Upper lobe of left lung (tissue), 6 donors: ENCODE data around the gene ZC3H4. TPM values are rescaled to one million over a fixed set of nuclear protein-coding genes. Genes with fewer than 3 reads are reported as not detected.
A peak's percentile ranks its signal among the peaks of the same experiment; 100 is the strongest.

ENCODE experiments used
- ATAC-seq, 2 donors: fragments of 200-7000 bp; cut with Tn5 transposase; one replicate each; pipeline ENCODE4 v1.9.1; 2022; ENCODE audit warnings: mild to moderate bottlenecking in 2 of 2, moderate library complexity in 2 of 2; ENCODE audit not compliant: low FRiP score in 2 of 2
- DNase-seq, 2 donors: peaks; one replicate each; pipeline ENCODE4 v3.0.0-alpha.2; 2019 to 2020
- H3K27ac ChIP-seq, 4 donors: fragments of 200-600 bp; sonication (generic); one replicate each; pipeline ENCODE4 v1.5.1; 2016 to 2019
- H3K27me3 ChIP-seq, 4 donors: fragments of 200-600 bp; sonication (generic); one replicate each; pipeline ENCODE4 v1.5.1; 2017 to 2019
- H3K36me3 ChIP-seq, 4 donors: fragments of 200-600 bp; sonication (generic); one replicate each; pipeline ENCODE4 v1.5.1; 2016 to 2019
- H3K4me1 ChIP-seq, 4 donors: fragments of 200-600 bp; sonication (generic); one replicate each; pipeline ENCODE4 v1.5.1; 2018 to 2019
- H3K4me3 ChIP-seq, 4 donors: fragments of 200-600 bp; sonication (generic); one replicate each; pipeline ENCODE4 v1.5.1; 2017 to 2019; ENCODE audit warnings: mild to moderate bottlenecking in 2 of 4, moderate library complexity in 1 of 4
- H3K9me3 ChIP-seq, 4 donors: fragments of 200-600 bp; sonication (generic); one replicate each; pipeline ENCODE4 v1.5.1; 2018 to 2019
- EP300 ChIP-seq, 4 donors: sonication (generic); formaldehyde crosslinking; IDR thresholded peaks; one replicate each; pipeline ENCODE4 v1.5.1; 2017; ENCODE audit warnings: antibody characterized with exemption in 4 of 4, control low read depth in 2 of 4
- POLR2A ChIP-seq, 4 donors: fragments of 450-650 bp; IDR thresholded peaks; one replicate each; pipeline ENCODE4 v1.5.1; 2016 to 2017; ENCODE audit warnings: antibody characterized with exemption in 4 of 4, mild to moderate bottlenecking in 2 of 4
- POLR2AphosphoS5 ChIP-seq, 2 donors: sonication (generic); formaldehyde crosslinking; IDR thresholded peaks; one replicate each; pipeline ENCODE4 v1.5.1; 2017; ENCODE audit warnings: antibody characterized with exemption in 2 of 2
- WGBS, 2 donors: methylation state at CpG; one replicate each; pipeline ENCODE4 v1.1.5; 2017 to 2018; 5-methylcytosine and 5-hydroxymethylcytosine counted together
- total RNA-seq, 6 donors: library from RNA; depleted of rRNA in 4 of 6; stranded (reverse); fragments of >200 nt in 4 of 6; gene quantifications; one replicate each; pipeline versions ENCODE4 v1.1.0 to v1.2.1, GENCODE V29; 2016 to 2021
- TF ChIP-seq, protein P1 (sequence below), 6 experiments: fragments of 450-650 bp in 4 of 6; fragments of 200-600 bp in 2 of 6; sonication (generic) in 2 of 6; IDR thresholded peaks; one replicate each; pipeline ENCODE4 v1.5.1; 2016 to 2019; ENCODE audit warnings: antibody characterized with exemption in 6 of 6
- donor health status: DM: no; HTN: no; CAD: no; lungs with moderate emphysema.
- donor health status: DM: no; HTN: yes; CAD: no; lungs with severe emphysema.

The ZC3H4 gene
- total RNA-seq, 6 donors from 2014 or later, result 28.6 to 57.6 (median 44.1) TPM

DNA sequence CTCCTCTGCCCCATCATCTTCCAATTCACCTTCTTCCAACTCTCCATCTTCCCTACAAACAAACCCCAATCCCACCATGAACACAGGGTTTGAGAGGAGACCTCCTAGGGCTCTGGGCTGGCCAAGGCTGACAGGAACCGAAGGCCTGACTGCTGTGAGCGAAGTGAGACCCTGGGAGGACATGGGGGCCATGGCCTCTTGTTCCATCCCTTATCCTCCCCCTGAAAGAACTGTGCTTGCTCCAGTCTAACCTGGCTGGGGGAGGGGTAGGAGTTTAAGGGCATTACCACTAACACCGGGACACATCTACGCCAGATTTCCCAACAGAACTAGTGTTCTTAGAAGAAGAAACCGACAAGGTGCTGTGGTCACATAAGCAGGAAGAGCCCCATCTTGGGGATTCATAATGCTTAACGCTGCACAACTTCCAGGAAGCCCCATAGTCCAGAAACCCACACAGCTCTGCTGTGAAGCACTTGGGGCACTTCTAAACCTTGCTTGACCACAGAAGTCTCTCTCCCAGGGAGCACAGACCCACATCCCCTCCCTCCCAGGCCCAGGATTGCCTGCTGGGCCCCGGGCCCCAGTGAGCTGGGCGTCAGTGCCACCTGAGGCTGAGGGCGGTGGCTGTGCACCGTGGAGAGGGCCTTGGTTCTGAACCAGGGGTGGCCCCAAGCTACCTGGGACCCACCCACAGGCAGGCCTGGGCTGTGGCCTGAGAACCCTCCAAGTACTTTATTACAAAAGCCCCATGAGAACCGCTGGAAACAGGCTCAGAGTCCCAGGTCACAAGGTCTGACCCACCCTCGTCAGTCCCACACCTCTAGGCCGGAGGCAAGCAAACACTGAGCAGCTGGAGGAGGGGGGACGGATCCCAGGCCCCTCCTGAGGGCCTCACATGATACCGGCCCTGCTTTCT is 18.8 kb downstream of the ZC3H4 start:
- peak overlapping the region; percentile 80 to 91 (median 84) for H3K27ac ChIP-seq
- peaks cover 38 to 65% (median 53%) of the 10 kb centered on the region in 4 donors for H3K4me1 ChIP-seq
- DNase-seq (peak; percentile 84 to 90), ATAC-seq (peak; percentile 54 to 91)
- H3K36me3 ChIP-seq, result peaks cover 3 to 43% (median 36%) of the 10 kb centered on the region in 4 donors
- no peaks in the 10 kb centered on the region for H3K27me3 ChIP-seq
- WGBS, 2 donors, result 38 to 57% methylated on average over 8 to 15 of the region's 15 CpGs
- peak in 1 of 4 donors; percentile 62 for TF ChIP-seq POLR2A (IDR thresholded peaks at IDR 0.05)
- TF ChIP-seq, protein P1, sequence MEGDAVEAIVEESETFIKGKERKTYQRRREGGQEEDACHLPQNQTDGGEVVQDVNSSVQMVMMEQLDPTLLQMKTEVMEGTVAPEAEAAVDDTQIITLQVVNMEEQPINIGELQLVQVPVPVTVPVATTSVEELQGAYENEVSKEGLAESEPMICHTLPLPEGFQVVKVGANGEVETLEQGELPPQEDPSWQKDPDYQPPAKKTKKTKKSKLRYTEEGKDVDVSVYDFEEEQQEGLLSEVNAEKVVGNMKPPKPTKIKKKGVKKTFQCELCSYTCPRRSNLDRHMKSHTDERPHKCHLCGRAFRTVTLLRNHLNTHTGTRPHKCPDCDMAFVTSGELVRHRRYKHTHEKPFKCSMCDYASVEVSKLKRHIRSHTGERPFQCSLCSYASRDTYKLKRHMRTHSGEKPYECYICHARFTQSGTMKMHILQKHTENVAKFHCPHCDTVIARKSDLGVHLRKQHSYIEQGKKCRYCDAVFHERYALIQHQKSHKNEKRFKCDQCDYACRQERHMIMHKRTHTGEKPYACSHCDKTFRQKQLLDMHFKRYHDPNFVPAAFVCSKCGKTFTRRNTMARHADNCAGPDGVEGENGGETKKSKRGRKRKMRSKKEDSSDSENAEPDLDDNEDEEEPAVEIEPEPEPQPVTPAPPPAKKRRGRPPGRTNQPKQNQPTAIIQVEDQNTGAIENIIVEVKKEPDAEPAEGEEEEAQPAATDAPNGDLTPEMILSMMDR (IDR thresholded peaks at IDR 0.05), result no peak
- H3K4me3 ChIP-seq, result no peak overlapping the region
- no peaks in the 10 kb centered on the region for H3K9me3 ChIP-seq

DNA sequence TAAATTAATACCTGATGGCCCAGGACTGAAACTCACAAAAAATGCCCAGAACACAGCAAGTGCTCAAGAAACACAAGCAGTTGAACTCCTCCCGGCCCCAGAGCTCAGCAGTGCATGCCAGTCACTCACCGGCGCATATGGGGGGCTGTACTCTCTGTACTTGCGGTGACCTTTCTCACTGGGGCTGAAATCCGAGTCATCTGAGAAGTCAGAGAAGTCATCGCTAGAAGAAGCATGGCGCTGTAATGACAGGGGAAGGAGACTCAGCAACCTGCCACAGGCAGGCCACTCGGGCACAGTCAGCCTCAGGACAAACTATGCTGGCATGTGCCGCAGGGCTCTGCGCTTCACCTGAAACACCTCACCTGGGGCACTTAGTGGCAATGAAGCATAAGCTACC is 19.7 kb downstream of the ZC3H4 start:
- no peak for TF ChIP-seq EP300 (IDR thresholded peaks at IDR 0.05)
- no peak for TF ChIP-seq POLR2A (IDR thresholded peaks at IDR 0.05)
- no peak for TF ChIP-seq POLR2AphosphoS5 (IDR thresholded peaks at IDR 0.05)
- TF ChIP-seq, protein P1 (IDR thresholded peaks at IDR 0.05), result no peak
- 76 to 81% methylated on average over 7 to 10 of the region's 10 CpGs for WGBS, 2 donors
- ATAC-seq (no peak), DNase-seq (no peak)
- Histone ChIP-seq H3K27ac (peak overlapping the region; percentile 80 to 91 (median 84)), H3K36me3 (peaks cover 6 to 53% (median 46%) of the 10 kb centered on the region in 4 donors), H3K27me3 (no peaks in the 10 kb centered on the region), H3K4me3 (no peak overlapping the region), H3K9me3 (no peaks in the 10 kb centered on the region), H3K4me1 (peaks cover 38 to 57% (median 49%) of the 10 kb centered on the region in 4 donors)

DNA sequence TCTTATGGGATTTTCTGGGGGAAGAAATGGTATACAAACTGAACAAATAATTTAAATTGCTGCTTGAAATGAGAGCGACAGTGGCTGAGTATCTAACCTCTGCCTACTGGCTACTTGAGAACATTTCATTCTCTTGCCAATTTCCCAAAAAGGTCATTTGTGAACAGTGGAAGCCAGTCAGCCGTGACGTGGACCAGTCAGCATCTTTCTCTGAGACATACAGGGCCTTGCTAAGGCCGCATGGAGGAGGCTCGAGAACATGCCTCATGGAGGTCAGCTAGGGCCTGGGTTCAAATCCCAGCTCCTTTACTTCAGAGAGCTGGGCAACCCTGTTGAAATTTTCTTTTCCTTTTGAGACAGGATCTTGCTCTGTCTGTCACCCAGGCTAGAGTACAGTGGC is 20.3 kb downstream of the ZC3H4 start:
- peaks cover 6 to 59% (median 52%) of the 10 kb centered on the region in 4 donors for H3K36me3 ChIP-seq
- H3K4me3 ChIP-seq, result no peak overlapping the region
- TF ChIP-seq EP300 (IDR thresholded peaks at IDR 0.05), result no peak
- TF ChIP-seq POLR2A (IDR thresholded peaks at IDR 0.05), result no peak
- TF ChIP-seq POLR2AphosphoS5 (IDR thresholded peaks at IDR 0.05), result no peak
- TF ChIP-seq, protein P1 (IDR thresholded peaks at IDR 0.05), result no peak
- no peaks in the 10 kb centered on the region for H3K9me3 ChIP-seq
- H3K27ac ChIP-seq, result peak overlapping the region; percentile 80 to 91 (median 84)
- peaks cover 36 to 51% (median 44%) of the 10 kb centered on the region in 4 donors for H3K4me1 ChIP-seq
- WGBS, 2 donors, result 75 to 82% methylated on average over 5 of the region's 5 CpGs
- H3K27me3 ChIP-seq, result no peaks in the 10 kb centered on the region
- DNase-seq, result no peak
- ATAC-seq, result no peak

- Histone ChIP-seq H3K27me3 (no peaks in the 10 kb centered on the region), H3K4me1 (peaks cover 9 to 18% (median 14%) of the 10 kb centered on the region in 4 donors), H3K4me3 (no peak overlapping the region), H3K27ac (peak overlapping the region in 1 of 4 donors; percentile 15), H3K36me3 (peaks cover 14 to 93% (median 83%) of the 10 kb centered on the region in 4 donors), H3K9me3 (no peaks in the 10 kb centered on the region)
- TF ChIP-seq EP300 (IDR thresholded peaks at IDR 0.05) (no peak), POLR2A (IDR thresholded peaks at IDR 0.05) (no peak), POLR2AphosphoS5 (IDR thresholded peaks at IDR 0.05) (no peak)
- TF ChIP-seq, protein P1 (IDR thresholded peaks at IDR 0.05), result no peak
- DNase-seq (peak in 1 of 2 donors; percentile 56), ATAC-seq (no peak)
- 95 to 97% methylated on average over 19 to 20 of the region's 21 CpGs for WGBS, 2 donors
Observed at GRCh38 chr19:47089767-47090350, 23.7 kb downstream of the ZC3H4 start.
